GM19397 (cell line): Measurements from ENCODE around the gene PHKG2.
A peak's percentile ranks its signal among the peaks of the same experiment; 100 is the strongest.

Source experiments
- ATAC-seq: cut with Tn5 transposase; IDR thresholded peaks from one replicate; pipeline ENCODE4 v1.9.1; 2021; ENCODE audit warnings: mild to moderate bottlenecking, moderate library complexity; ENCODE audit not compliant: unreplicated experiment

Gene PHKG2

DNA sequence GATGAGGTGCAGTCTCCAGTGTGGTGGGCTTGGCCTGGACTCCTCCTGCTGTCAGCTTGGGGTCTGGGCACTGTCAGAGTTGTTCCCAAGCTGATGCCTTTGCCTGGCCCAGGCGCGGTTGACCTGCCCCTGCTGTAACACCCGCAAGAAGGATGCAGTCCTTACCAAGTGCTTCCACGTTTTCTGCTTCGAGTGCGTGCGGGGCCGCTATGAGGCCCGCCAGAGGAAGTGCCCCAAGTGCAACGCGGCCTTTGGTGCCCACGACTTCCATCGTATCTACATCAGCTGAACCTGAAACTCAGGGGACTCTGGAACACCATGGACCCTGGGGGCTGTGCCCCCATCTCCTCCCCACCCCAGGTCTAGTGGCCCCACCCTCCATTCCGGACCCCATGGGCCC is 25.6 kb downstream of the PHKG2 start:
- no peak for ATAC-seq

DNA sequence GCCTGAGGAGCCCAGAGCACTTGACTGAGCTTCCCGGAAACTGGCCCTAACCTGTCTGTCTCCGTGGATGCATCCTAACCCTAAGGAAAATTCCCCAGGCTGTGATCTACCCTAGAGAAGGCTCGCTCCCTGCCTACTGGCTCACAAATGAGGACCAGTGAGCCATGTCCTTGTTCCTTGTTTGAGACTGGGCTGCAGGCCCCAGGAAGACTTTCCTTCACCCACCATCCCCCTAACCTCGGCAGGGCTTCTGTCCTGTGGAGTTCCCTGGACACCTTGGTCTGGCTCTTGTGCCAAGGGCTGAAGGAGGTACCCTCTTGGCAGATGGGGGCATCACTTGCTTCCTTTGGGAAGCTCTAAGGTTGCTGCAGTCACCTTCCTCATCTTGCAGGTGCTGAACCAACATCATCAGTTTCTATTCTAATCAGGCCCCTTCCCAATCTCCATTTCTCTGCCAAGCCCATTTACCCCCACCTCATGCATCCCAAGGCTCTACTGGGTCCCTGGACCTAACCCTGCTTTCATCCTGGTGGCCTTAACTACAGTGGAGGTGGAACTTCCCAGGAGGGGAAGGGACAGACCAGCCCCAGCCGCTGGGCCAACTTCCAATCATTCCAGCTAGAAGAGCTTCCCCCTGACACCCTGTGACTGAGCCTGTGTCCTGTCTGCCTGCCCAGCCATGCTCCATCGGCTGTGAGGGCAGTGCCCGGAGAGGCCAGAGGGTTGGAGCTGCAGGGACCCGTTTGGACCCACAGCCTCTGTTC is 26.3 kb downstream of the PHKG2 start:
- ATAC-seq = no peak

DNA sequence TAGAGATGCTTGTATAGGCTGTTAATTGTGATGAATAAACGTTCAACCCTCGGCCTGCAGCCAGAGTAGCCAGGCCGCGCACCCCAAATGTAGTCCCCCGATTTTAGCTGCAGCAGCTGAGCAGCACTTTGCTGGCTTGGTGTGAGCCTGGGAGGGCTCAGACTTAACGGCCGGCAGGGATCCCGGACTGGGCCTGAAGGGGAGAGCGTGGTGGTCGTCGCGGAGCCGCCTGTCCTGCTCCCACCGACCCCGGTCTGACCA is 26.8 kb downstream of the PHKG2 start:
- no peak for ATAC-seq

DNA sequence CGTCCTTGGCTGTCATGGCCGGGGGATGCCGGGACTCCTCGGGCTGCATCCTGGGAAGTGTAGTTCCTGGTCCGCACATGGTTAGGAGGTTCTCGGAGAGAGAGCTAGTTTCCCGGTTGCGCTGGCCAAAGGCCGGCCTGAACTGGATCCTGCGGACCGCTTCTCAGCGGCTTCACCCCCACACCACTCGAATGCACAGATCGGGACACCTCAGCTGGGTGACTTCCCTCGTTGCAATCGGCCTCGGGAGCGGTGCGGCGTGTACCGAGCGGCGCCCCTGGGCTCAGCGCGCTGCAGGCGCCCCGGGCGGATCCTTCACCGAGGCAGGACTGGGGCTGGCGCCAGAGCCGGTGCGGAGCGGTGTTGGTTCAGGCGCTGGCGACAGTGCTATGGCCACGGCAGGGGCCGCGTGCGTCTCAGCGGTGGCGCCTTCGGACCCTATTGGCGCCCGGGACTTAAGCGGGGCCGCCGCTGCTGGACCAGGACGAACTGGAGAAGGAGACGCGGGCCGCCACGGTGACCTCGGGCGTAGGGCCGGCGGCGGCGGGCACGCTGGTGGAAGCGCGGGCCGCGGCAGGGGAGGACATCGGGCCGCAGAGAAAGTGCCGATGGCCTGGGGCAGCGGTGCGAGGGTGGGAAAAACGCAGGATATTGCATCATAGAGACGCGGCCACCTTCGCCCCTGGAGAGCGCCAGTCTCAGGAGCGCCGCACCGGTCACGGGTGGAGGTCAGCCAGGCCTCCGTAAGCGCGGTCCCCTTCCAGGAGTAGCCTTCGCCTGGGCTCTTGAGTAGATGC is 27.4 kb downstream of the PHKG2 start:
- ATAC-seq = peak; percentile 47

DNA sequence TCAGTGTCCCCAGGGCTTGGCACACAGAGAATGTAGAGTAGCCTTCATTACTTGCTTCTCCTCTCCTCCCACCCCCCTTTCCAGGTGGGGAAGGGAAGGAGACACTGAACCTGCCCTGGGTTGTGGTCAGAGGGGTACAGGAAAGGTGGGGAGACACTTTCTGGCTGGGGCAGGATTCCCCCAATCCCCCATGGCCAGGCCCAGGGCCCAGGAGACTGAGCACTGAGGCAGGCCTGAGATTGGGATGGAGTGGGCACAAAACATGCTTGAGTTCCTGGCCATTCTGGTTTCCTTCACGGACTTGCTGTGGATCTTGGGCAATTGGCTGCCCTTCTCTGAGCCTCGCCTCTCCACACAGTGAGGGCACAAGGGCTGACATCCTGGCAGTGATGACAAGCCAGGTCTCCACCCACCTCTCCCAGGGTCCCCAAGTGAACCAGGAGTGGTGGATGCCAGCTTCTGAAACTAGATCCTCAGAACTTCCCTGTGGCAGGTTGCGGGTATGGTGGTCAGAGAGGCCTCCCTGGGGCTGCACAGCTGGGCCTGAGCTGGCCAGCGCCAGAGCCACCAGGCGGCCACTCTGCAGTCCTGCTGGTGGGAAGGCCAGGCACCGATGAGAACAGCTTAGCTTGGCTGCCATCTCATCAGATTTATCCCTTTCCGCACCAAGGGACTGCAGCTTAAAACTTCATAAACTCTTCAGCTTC is 29.5 kb downstream of the PHKG2 start:
- ATAC-seq = no peak

DNA sequence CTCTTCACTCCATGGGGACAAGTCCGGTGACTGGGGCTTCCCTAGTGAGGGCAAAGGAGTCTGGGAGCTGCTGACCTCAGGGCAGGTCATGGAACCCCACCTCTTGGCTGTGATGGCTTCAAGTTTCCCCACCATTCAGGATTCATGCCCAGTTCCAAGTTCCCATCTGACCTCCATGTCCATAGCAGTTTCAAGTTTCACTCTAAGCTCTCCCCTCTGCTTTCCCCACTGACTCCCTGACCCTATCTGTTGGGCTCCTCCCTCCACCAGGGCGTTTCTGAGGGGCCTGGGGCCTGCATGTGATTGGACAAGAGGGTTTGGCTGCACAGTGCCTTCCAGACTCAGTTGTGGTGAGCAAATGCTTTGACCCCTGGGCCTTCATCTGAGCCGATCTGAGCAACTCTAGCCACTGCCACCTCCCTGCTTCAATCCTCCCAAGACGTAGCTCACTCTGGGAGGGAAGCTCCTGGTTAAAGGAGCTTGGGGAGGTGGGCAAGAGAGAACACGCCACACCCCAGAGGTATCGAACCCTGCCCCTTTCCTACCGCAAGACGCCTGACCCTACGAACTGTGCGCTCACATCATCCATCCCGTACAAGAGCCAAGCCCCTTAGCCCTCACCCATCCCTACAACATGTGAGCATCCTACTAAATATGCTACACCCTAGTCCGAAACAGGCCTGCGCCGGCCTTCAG is 30.5 kb downstream of the PHKG2 start:
- no peak for ATAC-seq

DNA sequence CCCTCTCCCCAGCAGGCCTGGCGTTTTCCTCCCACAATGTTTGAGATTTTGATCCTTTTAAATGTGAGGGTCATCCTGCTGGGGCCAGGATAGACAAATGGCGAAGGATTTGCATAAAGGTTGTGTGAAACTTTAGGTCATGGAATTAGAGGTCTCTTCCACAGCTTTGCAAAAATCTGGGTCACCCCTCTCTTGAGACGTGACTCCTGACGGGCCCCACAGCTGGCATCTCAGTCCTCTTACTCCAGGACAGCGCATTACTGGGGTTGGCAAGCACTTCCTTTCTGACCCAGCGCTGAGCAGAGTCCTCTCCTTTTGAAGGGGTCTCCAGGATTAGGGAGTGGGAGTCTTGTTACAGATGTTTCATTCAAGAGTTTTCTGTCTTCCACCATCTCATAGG is 31.4 kb downstream of the PHKG2 start:
- no peak for ATAC-seq

DNA sequence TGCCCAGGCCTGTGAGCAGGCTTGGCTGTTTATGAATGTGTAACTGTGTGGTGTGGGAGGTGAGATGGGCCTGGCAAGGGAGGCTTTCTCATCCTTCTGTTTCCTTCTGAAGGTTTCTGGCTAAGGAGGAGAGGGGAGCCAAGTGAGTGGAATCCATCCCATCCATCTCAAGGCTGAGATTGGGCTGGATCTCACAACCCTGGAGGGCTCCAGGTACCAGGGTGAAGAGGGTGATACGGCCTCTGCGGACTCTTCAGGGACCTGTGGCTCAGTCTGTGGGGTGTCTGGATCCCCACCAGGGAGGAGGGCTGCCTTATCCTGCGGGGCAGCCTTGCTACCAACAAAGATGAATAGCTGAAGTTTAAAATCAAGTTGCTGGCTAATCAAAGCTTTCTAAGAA is 31.8 kb downstream of the PHKG2 start:
- ATAC-seq = no peak

DNA sequence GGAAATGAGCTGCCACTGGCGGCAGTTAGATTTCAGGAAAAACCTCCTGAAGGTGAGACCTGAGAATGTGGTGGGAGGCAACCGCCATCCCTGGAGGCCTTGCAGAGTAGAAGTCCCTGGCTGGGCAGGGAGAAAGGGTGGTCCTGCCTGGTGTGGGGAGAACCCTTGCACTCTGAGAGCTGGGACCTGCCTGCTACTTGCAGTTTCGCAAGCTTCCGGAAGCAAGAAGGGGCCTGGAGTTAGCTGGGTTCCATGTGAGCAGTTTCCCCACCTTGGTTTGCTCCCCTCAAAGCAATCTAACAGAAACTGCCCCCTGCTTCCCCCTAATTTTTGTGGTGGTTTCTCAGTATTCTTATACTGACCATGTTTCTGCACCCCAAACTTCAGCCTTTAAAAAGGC is 32.3 kb downstream of the PHKG2 start:
- no peak for ATAC-seq

DNA sequence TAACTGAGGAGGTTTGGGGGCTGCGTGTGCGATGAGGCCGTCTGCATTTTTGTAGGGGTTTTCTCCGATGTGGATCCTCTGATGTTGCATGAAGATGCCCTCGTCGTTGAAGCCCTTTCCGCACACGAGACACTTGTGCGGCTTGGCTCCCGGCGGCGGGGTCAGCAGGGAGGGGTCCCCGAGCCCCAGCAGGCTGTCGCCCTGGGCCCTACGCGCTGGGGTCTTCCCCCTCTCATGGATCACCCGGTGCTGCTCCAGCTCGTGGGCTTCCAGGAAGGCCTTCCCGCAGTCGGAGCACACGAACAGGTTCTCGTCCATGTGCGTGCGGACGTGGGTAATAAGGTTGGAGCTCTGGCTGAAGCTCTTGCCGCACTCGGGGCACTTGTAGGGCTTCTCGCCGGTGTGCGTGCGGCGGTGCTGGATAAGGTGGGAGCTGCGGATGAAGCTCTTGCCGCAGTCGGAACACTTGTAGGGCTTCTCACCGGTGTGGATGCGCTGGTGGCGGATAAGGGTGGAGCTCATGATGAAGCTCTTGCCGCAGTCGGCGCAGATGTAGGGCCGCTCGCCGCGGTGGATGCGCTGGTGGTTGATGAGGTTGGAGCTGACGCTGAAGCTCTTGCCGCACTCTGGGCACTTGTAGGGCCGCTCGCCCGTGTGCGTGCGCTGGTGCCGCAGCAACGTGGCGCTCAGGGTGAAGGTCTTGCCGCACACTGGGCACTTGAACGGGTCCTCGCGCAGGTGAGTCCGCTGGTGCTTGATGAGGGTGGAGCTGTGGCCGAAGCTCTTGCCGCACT is 34.5 kb downstream of the PHKG2 start:
- ATAC-seq = no peak

DNA sequence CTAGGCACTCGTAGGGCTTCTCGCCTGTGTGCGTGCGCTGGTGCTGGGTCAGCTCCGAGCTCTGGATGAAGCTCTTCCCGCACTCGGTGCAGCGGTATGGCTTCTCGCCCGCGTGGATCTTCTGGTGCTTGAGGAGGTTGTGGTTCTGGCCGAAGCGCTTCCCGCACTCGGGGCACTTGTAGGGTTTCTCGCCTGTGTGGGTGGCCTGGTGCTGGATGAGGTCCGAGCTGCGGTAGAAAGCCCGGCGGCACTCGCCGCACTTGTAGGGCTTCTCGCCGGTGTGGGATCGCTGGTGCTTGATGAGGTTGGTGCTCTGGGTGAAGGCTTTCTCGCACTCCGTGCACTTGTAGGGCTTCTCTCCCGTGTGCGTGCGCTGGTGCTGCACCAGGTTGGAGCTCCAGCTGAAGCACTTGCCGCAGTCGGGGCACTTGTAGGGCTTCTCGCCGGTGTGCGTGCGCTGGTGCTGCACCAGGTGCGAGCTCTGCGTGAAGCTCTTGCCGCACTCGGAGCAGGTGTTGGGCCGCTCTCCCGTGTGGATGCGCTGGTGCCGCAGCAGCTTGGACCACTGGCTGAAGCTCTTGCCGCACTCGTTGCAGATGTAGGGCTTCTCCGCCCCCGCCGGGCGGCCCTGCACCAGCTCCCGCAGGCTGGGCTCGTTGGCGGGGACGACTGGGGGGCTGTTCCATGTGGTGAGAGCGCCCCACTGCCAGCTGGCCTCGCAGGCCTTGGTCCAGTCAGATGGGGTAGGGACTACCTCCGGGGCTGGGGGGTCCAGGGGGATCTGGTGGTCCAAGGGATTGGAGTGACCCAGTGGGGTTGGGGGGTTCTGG is 35.3 kb downstream of the PHKG2 start:
- ATAC-seq = no peak

DNA sequence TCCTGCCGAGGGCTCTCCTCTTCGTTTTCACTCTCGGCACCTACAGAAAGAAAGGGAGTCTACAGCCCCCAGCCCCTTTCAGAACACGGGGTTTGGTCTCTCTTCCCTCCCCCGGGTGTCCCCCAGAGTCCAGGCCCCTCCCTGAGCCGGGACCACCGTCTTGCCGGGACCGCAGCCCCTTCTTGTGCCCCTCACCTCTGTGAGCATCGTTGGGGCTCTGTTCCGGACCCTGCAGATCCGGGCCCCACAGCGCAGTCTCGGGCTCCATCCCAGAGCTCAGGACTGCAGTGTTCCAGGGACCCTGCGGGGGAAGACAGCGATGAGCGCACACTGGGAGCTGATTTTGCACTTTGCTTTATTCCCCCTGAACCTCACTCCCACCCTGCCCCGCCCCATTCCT is 36.0 kb downstream of the PHKG2 start:
- ATAC-seq = no peak

DNA sequence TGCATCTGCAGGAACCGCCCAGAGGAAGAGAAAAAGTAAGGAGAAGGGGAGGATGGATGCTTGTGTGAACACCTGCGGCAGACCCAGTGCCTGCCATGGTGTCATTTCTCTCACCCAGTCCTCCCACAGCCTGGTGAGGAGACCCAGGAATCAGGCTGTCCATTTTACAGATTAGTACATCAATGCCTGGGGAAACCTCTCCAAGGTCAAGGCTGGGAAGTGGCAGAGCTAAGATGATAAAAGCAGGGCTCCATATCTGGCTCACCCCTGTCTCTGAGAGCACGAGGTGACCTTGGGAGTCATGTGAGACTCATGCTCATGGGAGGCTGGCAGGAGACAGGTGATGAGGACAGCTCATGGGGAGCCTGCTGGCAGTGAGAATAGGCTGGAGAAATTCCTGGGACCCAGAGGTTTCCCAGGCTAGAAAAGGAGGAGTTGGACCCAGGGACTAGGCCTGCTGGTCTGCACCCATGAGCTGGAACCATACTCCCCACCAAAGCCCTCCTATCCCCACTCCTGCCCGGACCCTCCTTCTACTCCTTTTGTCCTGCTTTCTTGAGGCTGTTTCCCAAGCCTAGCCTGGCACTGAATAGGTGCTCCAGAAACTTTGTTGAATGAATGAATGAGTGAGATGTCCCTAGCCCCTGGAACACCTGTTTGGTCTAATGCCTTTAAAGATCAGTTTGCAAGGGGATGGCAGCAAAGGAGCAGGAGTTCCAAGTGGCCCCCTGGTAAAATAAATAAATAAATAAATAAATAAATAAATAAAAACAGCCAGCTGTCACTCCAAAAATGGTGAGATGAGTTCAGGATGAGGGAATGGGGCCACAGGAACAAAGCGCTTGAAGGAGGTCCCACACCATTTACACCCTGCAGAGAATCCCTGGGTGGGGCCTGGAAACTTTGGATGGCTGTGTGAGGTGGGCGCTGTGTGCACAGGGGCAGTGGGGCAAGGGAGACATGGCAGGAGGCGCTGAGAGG is 37.2 kb downstream of the PHKG2 start:
- ATAC-seq = no peak

DNA sequence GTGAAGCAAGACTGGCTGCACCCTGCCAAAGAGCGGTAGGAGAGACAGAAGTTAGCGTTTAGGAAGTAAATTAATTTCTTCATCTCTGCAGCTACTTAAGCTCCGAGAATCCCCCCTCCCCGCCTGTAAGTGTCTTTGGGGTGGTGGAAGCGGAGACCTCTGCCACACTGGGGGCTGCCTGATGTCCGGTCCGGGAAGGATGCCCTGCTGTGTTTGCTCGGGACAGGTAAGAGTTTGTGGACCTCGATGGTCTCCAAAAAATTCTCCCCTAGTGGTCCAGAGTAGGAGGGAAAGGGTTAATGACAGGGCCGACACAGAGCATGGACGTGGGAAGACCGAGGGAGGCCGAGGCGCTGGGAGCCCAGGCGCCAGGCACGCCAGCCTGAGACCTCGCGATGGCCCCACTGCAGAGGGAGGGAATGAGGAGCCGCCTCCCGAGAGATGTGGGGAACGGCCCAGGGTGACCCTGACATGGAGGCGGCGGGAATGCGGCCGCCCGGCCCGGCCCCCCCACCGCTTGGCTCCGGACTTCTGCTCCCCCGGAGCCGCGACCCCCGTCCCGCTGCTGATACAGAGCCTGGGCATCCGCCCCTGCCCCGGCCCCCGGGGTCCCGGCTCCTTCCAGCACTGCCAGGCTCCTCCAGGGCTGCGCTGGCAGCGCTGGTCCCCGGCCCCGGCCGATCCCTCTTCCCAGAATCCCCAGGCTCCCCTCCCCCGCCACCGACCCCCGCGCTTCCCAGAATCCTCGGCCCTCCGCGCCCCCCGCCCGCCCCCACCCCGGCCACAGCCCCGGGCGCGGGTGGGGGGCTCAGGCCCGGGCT is 38.1 kb downstream of the PHKG2 start:
- ATAC-seq = no peak

DNA sequence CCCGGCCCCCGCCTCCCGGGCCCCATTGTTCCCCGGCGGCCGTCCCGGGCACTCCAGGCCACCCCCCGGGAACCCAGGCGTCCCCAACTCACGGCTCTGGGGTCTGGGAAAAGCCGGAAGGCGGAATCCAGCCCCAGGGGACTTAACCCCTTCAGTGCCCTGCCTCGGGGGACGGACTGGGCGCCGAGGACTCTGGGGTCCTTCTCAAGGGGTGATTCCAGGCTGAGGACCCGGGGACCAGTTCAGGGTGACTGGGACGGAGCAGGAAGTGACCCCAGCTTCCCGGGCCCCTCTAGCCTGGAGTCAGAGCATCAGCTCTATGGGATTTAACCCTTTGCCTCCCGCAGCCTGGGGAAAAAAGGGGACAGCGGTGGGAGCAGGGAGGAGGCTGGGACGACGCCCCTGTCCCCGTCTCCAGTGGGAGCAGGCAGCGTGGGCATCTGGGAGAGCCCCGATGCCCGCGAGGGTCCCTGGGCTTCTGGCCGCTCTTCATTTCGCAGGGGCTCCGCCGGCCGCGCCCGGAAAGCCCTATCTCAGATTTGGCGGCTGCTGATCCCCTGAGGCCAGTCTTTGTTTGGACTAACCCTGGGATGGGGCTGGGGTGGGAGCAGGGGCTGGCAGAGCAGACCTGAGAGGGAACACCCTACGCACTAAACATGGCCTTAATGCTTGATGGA is 38.8 kb downstream of the PHKG2 start, which contains the start of gene ZNF629:
ZNF629 (minus strand) TSS at position 270 of the 677 bp plus-strand sequence. CDS start 2,723 bp downstream, outside the sequence.
- no peak for ATAC-seq

DNA sequence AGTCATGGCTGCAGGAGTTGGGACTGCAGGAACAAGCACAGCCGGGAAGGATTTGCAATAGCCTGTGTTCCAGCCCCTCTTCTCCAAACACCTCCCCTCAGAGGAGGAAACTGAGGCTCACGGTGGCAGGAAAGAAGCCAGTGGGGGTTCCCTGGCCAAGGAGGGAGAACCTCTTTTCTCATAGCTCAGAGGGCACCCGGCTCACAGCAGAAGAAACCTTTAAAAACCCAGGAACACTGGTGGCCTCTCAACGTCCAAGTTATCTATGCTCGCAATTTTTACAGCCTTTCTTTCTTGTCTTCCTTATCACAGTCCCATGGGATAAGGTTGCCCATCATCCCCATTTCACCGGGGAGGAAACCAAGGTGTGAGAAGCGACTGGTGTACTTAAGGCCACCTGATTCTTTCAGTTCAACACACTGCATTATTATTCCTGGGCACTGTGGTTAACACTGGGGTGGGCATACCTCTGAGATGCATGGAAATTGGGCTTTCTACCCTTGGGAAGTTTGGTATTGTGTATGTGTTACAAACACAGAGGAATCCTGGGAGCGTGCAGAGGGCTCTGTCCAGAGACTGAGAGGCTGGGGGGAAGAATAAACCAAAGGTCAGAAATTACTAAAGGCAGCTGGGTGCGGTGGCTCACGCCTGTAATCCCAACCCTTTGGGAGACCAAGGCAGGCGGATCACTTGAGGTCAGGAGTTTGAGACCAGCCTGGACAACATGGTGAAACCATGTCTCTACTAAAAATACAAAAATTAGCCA is 39.6 kb downstream of the PHKG2 start:
- ATAC-seq = no peak
